Measurements from ENCODE around the gene SLC39A9. TPM values are rescaled to one million over a fixed set of nuclear protein-coding genes. Genes with fewer than 3 reads are reported as not detected.
"Not testable (repeated sequence)": the region's sequence is repeated elsewhere in the genome, so short reads cannot be mapped to it uniquely, and the experiment has no call there.

The SLC39A9 gene
- polyA plus RNA-seq, 1 donor from 2014 or later, result 88.5 TPM

DNA sequence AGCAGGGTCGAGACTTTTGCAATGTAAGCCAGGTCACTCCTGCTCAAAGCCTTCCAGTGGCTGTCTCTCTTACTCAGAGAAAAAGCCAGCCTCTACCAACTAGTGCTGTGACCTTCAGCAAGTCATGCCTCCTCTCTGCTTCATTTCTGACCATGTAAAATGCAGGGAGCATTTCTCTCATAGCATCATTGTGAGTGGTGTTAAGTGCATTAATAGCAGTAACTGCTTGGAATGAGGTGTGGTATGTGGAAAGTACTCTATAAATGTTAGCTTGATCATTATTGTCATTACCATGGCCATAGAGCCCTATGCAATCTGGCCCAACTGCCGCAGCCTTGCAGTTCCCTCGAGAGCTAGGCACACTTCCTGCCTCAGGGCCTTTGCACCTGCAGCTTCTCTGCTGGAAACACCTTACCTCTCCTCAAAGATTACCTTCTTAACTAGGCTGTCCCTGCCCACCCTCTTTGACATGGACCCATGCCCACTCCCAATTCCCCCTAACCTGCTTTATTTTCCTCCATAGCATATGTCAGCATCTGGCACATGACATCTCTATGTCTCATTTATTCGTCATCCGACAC is 96.9 kb downstream of the SLC39A9 start:
- no peak overlapping the region for H3K4me3 ChIP-seq (ENCODE audit: low read length)
- no peaks in the 10 kb centered on the region for H3K9me2 ChIP-seq (ENCODE audit: insufficient read depth, low read length)
- H4K20me1 ChIP-seq (ENCODE audit: insufficient read depth), result no peaks in the 10 kb centered on the region
- no peak overlapping the region for H3K27ac ChIP-seq (ENCODE audit: low read length)
- H3K9me3 ChIP-seq (ENCODE audit: low read length), result no peaks in the 10 kb centered on the region
- TF ChIP-seq TAF1 (IDR thresholded peaks at IDR 0.05; ENCODE audit: low read depth) (no peak), RAD21 (conservative IDR thresholded peaks at IDR 0.05) (no peak), MXI1 (conservative IDR thresholded peaks at IDR 0.05; ENCODE audit: poor library complexity, severe bottlenecking) (no peak), POLR2AphosphoS5 (IDR thresholded peaks at IDR 0.05) (no peak), SMC3 (conservative IDR thresholded peaks at IDR 0.05; ENCODE audit: poor library complexity) (no peak), EZH2 (IDR thresholded peaks at IDR 0.05; ENCODE audit: borderline replicate concordance, insufficient read depth, low read length, poor library complexity, severe bottlenecking) (no peak), EP300 (conservative IDR thresholded peaks at IDR 0.05; ENCODE audit: poor library complexity, severe bottlenecking) (no peak)
- TF ChIP-seq, protein P1, sequence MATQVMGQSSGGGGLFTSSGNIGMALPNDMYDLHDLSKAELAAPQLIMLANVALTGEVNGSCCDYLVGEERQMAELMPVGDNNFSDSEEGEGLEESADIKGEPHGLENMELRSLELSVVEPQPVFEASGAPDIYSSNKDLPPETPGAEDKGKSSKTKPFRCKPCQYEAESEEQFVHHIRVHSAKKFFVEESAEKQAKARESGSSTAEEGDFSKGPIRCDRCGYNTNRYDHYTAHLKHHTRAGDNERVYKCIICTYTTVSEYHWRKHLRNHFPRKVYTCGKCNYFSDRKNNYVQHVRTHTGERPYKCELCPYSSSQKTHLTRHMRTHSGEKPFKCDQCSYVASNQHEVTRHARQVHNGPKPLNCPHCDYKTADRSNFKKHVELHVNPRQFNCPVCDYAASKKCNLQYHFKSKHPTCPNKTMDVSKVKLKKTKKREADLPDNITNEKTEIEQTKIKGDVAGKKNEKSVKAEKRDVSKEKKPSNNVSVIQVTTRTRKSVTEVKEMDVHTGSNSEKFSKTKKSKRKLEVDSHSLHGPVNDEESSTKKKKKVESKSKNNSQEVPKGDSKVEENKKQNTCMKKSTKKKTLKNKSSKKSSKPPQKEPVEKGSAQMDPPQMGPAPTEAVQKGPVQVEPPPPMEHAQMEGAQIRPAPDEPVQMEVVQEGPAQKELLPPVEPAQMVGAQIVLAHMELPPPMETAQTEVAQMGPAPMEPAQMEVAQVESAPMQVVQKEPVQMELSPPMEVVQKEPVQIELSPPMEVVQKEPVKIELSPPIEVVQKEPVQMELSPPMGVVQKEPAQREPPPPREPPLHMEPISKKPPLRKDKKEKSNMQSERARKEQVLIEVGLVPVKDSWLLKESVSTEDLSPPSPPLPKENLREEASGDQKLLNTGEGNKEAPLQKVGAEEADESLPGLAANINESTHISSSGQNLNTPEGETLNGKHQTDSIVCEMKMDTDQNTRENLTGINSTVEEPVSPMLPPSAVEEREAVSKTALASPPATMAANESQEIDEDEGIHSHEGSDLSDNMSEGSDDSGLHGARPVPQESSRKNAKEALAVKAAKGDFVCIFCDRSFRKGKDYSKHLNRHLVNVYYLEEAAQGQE (IDR thresholded peaks at IDR 0.05; ENCODE audit: borderline replicate concordance), result no peak
- TF ChIP-seq, protein P2, sequence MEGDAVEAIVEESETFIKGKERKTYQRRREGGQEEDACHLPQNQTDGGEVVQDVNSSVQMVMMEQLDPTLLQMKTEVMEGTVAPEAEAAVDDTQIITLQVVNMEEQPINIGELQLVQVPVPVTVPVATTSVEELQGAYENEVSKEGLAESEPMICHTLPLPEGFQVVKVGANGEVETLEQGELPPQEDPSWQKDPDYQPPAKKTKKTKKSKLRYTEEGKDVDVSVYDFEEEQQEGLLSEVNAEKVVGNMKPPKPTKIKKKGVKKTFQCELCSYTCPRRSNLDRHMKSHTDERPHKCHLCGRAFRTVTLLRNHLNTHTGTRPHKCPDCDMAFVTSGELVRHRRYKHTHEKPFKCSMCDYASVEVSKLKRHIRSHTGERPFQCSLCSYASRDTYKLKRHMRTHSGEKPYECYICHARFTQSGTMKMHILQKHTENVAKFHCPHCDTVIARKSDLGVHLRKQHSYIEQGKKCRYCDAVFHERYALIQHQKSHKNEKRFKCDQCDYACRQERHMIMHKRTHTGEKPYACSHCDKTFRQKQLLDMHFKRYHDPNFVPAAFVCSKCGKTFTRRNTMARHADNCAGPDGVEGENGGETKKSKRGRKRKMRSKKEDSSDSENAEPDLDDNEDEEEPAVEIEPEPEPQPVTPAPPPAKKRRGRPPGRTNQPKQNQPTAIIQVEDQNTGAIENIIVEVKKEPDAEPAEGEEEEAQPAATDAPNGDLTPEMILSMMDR (IDR thresholded peaks at IDR 0.05; ENCODE audit: poor library complexity, severe bottlenecking), result no peak
- no peaks in the 10 kb centered on the region for H3K36me3 ChIP-seq (ENCODE audit: insufficient read depth, low read length)
- no peaks in the 10 kb centered on the region for H3K27me3 ChIP-seq (ENCODE audit: insufficient read depth, low read depth, low read length)
- H2AFZ ChIP-seq (ENCODE audit: low read depth, low read length), result no peak overlapping the region
- no peak overlapping the region for H3K4me2 ChIP-seq (ENCODE audit: low read length)
- H3K9ac ChIP-seq (ENCODE audit: low read length), result no peak overlapping the region
- no peaks in the 10 kb centered on the region for H3K79me2 ChIP-seq (replicated peaks; ENCODE audit: insufficient read depth, low read length)
- no peaks in the 10 kb centered on the region for H3F3A ChIP-seq (ENCODE audit: insufficient read depth, low read length, poor library complexity, severe bottlenecking)

- not testable (repeated sequence) for H3F3A ChIP-seq (ENCODE audit: insufficient read depth, low read length, poor library complexity, severe bottlenecking)
Observed at GRCh38 chr14:69497866-69498265, 99.4 kb downstream of the SLC39A9 start.

DNA sequence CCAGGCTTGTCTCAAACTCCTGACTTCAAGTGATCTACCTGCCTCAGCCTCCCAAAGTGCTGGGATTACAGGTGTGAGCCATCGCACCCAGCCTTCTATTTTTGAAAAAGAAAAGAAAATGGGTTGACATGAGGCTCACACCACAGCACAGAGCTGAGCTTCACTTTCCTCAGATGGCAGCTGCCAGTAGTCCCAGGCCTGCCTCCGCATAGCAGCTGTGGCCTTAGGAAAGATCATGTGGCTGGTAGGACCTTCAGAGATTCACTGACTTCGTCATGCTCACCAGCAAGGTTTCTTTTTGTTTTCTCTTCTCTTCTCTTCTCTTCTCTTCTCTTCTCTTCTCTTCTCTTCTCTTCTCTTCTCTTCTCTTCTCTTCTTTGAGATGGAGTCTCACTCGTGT is 99.8 kb downstream of the SLC39A9 start:
- H3K27ac ChIP-seq (ENCODE audit: low read length); H3K79me2 ChIP-seq (replicated peaks; ENCODE audit: insufficient read depth, low read length); H3F3A ChIP-seq (ENCODE audit: insufficient read depth, low read length, poor library complexity, severe bottlenecking); H3K4me2 ChIP-seq (ENCODE audit: low read length); H4K20me1 ChIP-seq (ENCODE audit: insufficient read depth); H3K4me3 ChIP-seq (ENCODE audit: low read length); H3K36me3 ChIP-seq (ENCODE audit: insufficient read depth, low read length); H2AFZ ChIP-seq (ENCODE audit: low read depth, low read length); H3K27me3 ChIP-seq (ENCODE audit: insufficient read depth, low read depth, low read length); H3K9me2 ChIP-seq (ENCODE audit: insufficient read depth, low read length); H3K9ac ChIP-seq (ENCODE audit: low read length); H3K9me3 ChIP-seq (ENCODE audit: low read length): not testable (repeated sequence)

More at GRCh38 chr14:69497866-69498265, 99.4 kb downstream of the SLC39A9 start:
- H3K4me2 ChIP-seq (ENCODE audit: low read length); H3K36me3 ChIP-seq (ENCODE audit: insufficient read depth, low read length); H3K9ac ChIP-seq (ENCODE audit: low read length); H3K9me2 ChIP-seq (ENCODE audit: insufficient read depth, low read length); H3K27ac ChIP-seq (ENCODE audit: low read length); H3K27me3 ChIP-seq (ENCODE audit: insufficient read depth, low read depth, low read length); H3K79me2 ChIP-seq (replicated peaks; ENCODE audit: insufficient read depth, low read length); H4K20me1 ChIP-seq (ENCODE audit: insufficient read depth); H3K9me3 ChIP-seq (ENCODE audit: low read length); H3K4me3 ChIP-seq (ENCODE audit: low read length); H2AFZ ChIP-seq (ENCODE audit: low read depth, low read length): not testable (repeated sequence)
